CD14-positive monocyte (primary cell): Measurements from ENCODE around the gene MROH8. TPM values are rescaled to one million over a fixed set of nuclear protein-coding genes. Genes with fewer than 3 reads are reported as not detected.

Experiments used
- DNase-seq, 3 donors: peaks; one replicate each; pipeline ENCODE4 v3.0.0-alpha.2; 2011 to 2022
- H2AFZ ChIP-seq: 2 replicates; pipeline ENCODE4 v1.6.0; 2012; ENCODE audit warnings: mild to moderate bottlenecking, low read depth, low read length, inconsistent platforms; ENCODE audit not compliant: insufficient read depth, poor library complexity, severe bottlenecking
- H3K27ac ChIP-seq, 2 donors: 1 replicate in 1 of 2; 2 replicates in 1 of 2; pipeline ENCODE4 v1.5.1; 2012 to 2013; ENCODE audit warnings: low read length in 2 of 2, control low read depth in 1 of 2, inconsistent platforms in 1 of 2, low read depth in 1 of 2, mild to moderate bottlenecking in 1 of 2
- H3K27me3 ChIP-seq, 2 donors: one replicate each; pipeline versions ENCODE4 v1.6.0 to v1.6.1; 2011 to 2013; ENCODE audit warnings: low read length in 2 of 2; ENCODE audit not compliant: control insufficient read depth in 2 of 2, insufficient read depth in 2 of 2
- H3K36me3 ChIP-seq, 2 donors: replicated peaks in 1 of 2; 1 replicate in 1 of 2; 2 replicates in 1 of 2; pipeline versions ENCODE4 v1.5.1 to v1.6.1; 2012 to 2013; ENCODE audit warnings: low read length in 2 of 2, control low read depth in 1 of 2, inconsistent platforms in 1 of 2, mild to moderate bottlenecking in 1 of 2; ENCODE audit not compliant: insufficient read depth in 2 of 2, control insufficient read depth in 1 of 2
- H3K4me1 ChIP-seq, 2 donors: 1 replicate in 1 of 2; 2 replicates in 1 of 2; pipeline versions ENCODE4 v1.5.1 to v1.6.1; 2012 to 2013; ENCODE audit warnings: low read length in 2 of 2, control low read depth in 1 of 2, inconsistent platforms in 1 of 2, mild to moderate bottlenecking in 1 of 2, moderate library complexity in 1 of 2; ENCODE audit not compliant: insufficient read depth in 2 of 2, control insufficient read depth in 1 of 2
- H3K4me2 ChIP-seq: replicated peaks from 2 replicates; pipeline ENCODE3; 2012; ENCODE audit warnings: low read length, moderate library complexity, mild to moderate bottlenecking; ENCODE audit not compliant: poor library complexity, severe bottlenecking; ENCODE audit errors: extremely low read depth
- H3K4me3 ChIP-seq, 3 experiments: fragments of 200-600 bp in 1 of 3; sonication (generic) in 1 of 3; replicated peaks in 1 of 3; 1 replicate in 2 of 3; 2 replicates in 1 of 3; pipeline ENCODE4 v1.5.1; 2011 to 2013; ENCODE audit warnings: low read length in 3 of 3, mild to moderate bottlenecking in 3 of 3, control low read depth in 2 of 3, low read depth in 2 of 3, inconsistent platforms in 1 of 3, moderate library complexity in 1 of 3
- H3K79me2 ChIP-seq: 2 replicates; pipeline ENCODE4 v1.6.0; 2012; ENCODE audit warnings: mild to moderate bottlenecking, control low read depth, inconsistent platforms, low read length, moderate library complexity; ENCODE audit not compliant: insufficient read depth
- H3K9ac ChIP-seq: 2 replicates; pipeline ENCODE4 v1.6.0; 2017; ENCODE audit warnings: low read length, mild to moderate bottlenecking; ENCODE audit not compliant: insufficient read depth, poor library complexity, severe bottlenecking
- H3K9me3 ChIP-seq, 2 donors: replicated peaks in 1 of 2; 1 replicate in 1 of 2; 2 replicates in 1 of 2; pipeline versions ENCODE4 v1.5.1 to v1.6.1; 2012 to 2013; ENCODE audit warnings: low read length in 2 of 2, control low read depth in 1 of 2; ENCODE audit not compliant: control insufficient read depth in 1 of 2, insufficient read depth in 1 of 2
- H4K20me1 ChIP-seq: 2 replicates; pipeline ENCODE4 v1.6.0; 2012; ENCODE audit warnings: mild to moderate bottlenecking, low read length, control low read depth, moderate library complexity; ENCODE audit not compliant: insufficient read depth
- H3K27ac Mint-ChIP-seq, 7 donors: one replicate each; pipeline ENCODE4 v1.8.0; 2020; ENCODE audit warnings: mild to moderate bottlenecking in 7 of 7, mixed read lengths in 7 of 7, moderate library complexity in 6 of 7, inconsistent platforms in 2 of 7
- H3K27me3 Mint-ChIP-seq, 3 donors: one replicate each; pipeline ENCODE4 v1.8.0; 2021 to 2022; ENCODE audit warnings: low read depth in 3 of 3, mild to moderate bottlenecking in 3 of 3, mixed read lengths in 3 of 3, moderate library complexity in 3 of 3, inconsistent platforms in 1 of 3
- H3K36me3 Mint-ChIP-seq, 2 donors: one replicate each; pipeline ENCODE4 v1.8.0; 2020; ENCODE audit warnings: mixed read lengths in 2 of 2, inconsistent platforms in 1 of 2, mild to moderate bottlenecking in 1 of 2
- H3K4me1 Mint-ChIP-seq: one replicate; pipeline ENCODE4 v1.8.0; 2020; ENCODE audit warnings: mild to moderate bottlenecking, mixed read lengths
- H3K4me3 Mint-ChIP-seq, 2 donors: one replicate each; pipeline ENCODE4 v1.8.0; 2020; ENCODE audit warnings: mild to moderate bottlenecking in 2 of 2, mixed read lengths in 2 of 2, moderate library complexity in 1 of 2
- H3K9me3 Mint-ChIP-seq, 7 donors: one replicate each; pipeline ENCODE4 v1.8.0; 2020 to 2022; ENCODE audit warnings: mixed read lengths in 7 of 7, mild to moderate bottlenecking in 6 of 7, moderate library complexity in 6 of 7, inconsistent platforms in 2 of 7
- WGBS: methylation state at CpG from one replicate; pipeline ENCODE4 v1.1.5; 2013; ENCODE audit warnings: missing lambda C conversion rate; ENCODE audit not compliant: insufficient coverage; 5-methylcytosine and 5-hydroxymethylcytosine counted together
- intact Hi-C, 2 donors: fragments of 100-400 bp; cut with micrococcal nuclease; formaldehyde crosslinking; loops; one replicate each; pipeline versions ENCODE4 v1.15.0 to v1.15.1; 2023
- polyA plus RNA-seq, 3 donors: library from polyadenylated mRNA; depleted of rRNA in 1 of 3; unstranded in 2 of 3; stranded (reverse) in 1 of 3; fragments of 300-500 nt in 2 of 3; fragments of >200 nt in 1 of 3; fragmentation: Illumina TruSeq in 2 of 3; gene quantifications; 1 replicate in 2 of 3; 2 replicates in 1 of 3; pipeline ENCODE4 v1.2.3, GENCODE V29; 2012 to 2021
- TF ChIP-seq, protein P1 (sequence below): fragments of 200-600 bp; IDR thresholded peaks from one replicate; pipeline ENCODE4 v1.8.0; 2022; ENCODE audit warnings: antibody characterized with exemption, mild to moderate bottlenecking

Gene MROH8
- polyA plus RNA-seq, 3 donors: 0.08 to 1.0 (median 0.52) TPM

DNA sequence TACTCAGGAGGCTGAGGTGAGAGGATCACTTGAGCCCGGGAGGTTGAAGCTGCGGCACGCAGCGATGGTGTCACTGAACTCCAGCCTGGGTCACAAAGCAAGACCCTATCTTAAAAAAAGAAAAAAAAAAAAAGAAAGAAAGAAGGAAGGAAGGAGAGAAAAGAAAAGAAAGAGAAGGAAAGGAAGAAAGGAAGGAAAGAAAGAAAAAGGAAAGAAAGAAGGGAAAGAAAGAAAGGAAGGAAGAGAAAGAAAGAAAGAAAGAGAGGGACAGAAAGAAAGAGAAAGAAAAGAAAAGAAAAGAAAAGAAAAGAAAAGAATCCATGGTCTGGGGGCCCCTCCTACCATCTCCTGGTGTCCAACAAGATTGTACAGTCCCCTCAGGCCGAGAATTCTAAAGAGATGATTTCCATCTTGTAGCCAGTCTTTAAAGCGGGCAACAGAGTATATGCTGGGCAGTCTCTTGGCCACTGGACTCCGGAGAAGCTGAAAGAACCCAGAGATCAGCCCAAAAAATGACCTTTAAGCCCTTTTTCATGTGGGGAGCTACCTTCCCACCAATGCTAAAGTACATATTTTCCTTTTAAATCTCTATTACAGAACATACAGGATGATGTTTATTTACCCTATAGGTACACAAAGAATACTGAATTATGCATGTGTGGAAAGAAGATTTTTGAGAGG, 59.9 kb downstream of the MROH8 start:
- intact Hi-C loops: no loop called here
- no peaks in the 10 kb centered on the region for H3K36me3 Mint-ChIP-seq
- Histone ChIP-seq H3K36me3 (no peaks in the 10 kb centered on the region), H3K4me2 (no peak overlapping the region), H3K9ac (no peak overlapping the region), H4K20me1 (no peaks in the 10 kb centered on the region), H3K4me1 (peaks cover 10 to 11% of the 10 kb centered on the region in 2 donors), H2AFZ (no peak overlapping the region), H3K27ac (no peak overlapping the region), H3K27me3 (no peaks in the 10 kb centered on the region), H3K79me2 (no peaks in the 10 kb centered on the region), H3K4me3 (no peak overlapping the region), H3K9me3 (no peaks in the 10 kb centered on the region)
- WGBS: 94% methylated on average over 2 of the region's 7 CpGs
- DNase-seq: no peak
- H3K27me3 Mint-ChIP-seq: peaks cover 3% of the 10 kb centered on the region in 3 donors
- H3K4me1 Mint-ChIP-seq: peaks cover 14% of the 10 kb centered on the region
- H3K4me3 Mint-ChIP-seq: no peak overlapping the region
- peaks cover 0 to under 1% (median 0%) of the 10 kb centered on the region in 7 donors for H3K9me3 Mint-ChIP-seq
- H3K27ac Mint-ChIP-seq: peak overlapping the region in 1 of 7 donors; percentile 40
- TF ChIP-seq, protein P1, sequence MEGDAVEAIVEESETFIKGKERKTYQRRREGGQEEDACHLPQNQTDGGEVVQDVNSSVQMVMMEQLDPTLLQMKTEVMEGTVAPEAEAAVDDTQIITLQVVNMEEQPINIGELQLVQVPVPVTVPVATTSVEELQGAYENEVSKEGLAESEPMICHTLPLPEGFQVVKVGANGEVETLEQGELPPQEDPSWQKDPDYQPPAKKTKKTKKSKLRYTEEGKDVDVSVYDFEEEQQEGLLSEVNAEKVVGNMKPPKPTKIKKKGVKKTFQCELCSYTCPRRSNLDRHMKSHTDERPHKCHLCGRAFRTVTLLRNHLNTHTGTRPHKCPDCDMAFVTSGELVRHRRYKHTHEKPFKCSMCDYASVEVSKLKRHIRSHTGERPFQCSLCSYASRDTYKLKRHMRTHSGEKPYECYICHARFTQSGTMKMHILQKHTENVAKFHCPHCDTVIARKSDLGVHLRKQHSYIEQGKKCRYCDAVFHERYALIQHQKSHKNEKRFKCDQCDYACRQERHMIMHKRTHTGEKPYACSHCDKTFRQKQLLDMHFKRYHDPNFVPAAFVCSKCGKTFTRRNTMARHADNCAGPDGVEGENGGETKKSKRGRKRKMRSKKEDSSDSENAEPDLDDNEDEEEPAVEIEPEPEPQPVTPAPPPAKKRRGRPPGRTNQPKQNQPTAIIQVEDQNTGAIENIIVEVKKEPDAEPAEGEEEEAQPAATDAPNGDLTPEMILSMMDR: no peak

DNA sequence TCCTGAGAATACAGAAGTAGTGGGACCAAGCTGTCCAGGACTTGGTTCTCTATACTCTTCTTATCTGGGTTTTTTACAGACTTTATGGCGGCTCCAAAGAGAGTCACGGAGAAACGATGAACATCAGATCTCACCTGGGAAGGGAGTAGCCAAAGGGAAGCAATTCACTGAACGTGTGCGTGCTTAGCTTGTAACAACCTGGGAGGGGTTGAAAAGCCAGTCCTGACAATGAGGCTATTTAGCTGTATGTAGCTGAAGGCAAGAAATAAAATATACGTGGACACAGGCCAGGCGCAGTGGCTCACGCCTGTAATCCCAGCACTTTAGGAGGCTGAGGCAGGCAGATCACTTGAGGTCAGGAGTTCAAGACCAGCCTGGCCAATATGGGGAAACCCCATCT, 65.3 kb downstream of the MROH8 start:
- Histone ChIP-seq H3K9ac (no peak overlapping the region), H3K36me3 (no peaks in the 10 kb centered on the region), H2AFZ (no peak overlapping the region), H4K20me1 (no peaks in the 10 kb centered on the region), H3K27ac (no peak overlapping the region), H3K27me3 (no peaks in the 10 kb centered on the region), H3K4me3 (no peak overlapping the region), H3K4me2 (no peak overlapping the region), H3K4me1 (no peaks in the 10 kb centered on the region), H3K79me2 (no peaks in the 10 kb centered on the region), H3K9me3 (no peaks in the 10 kb centered on the region)
- intact Hi-C loops: no loop called here
- Mint-ChIP-seq H3K4me1 (no peaks in the 10 kb centered on the region), H3K4me3 (no peak overlapping the region), H3K27ac (no peak overlapping the region), H3K27me3 (peaks cover 0 to 4% (median 2%) of the 10 kb centered on the region in 3 donors), H3K9me3 (no peaks in the 10 kb centered on the region), H3K36me3 (no peaks in the 10 kb centered on the region)
- TF ChIP-seq, protein P1: no peak
- whole genome bisulfite sequencing: 99% methylated on average over 8 of the region's 8 CpGs
- DNase-seq: no peak
